GM21723 (cell line): Measurements from ENCODE around the gene FLACC1.
"Not testable (repeated sequence)": the region's sequence is repeated elsewhere in the genome, so short reads cannot be mapped to it uniquely, and the experiment has no call there.

ENCODE experiments used
- ATAC-seq: cut with Tn5 transposase; IDR thresholded peaks from one replicate; pipeline ENCODE4 v1.9.1; 2021; ENCODE audit warnings: mild to moderate bottlenecking, moderate library complexity; ENCODE audit not compliant: unreplicated experiment

FLACC1 gene

GRCh38 chr2:201357221-201357620, at the start of gene FLACC1:
Gene FLACC1, minus strand, starts transcription at chr2:201357345. Its CDS starts 5,941 bp downstream, at chr2:201351404.
- ATAC-seq: no peak

GRCh38 chr2:201406077-201406662, 49.0 kb upstream of the FLACC1 start:
- no peak for ATAC-seq

GRCh38 chr2:201404699-201405280, 47.6 kb upstream of the FLACC1 start:
- ATAC-seq: no peak

- ATAC-seq: no peak
Observed at GRCh38 chr2:201403880-201404279, 46.7 kb upstream of the FLACC1 start.

GRCh38 chr2:201402651-201403562, 45.8 kb upstream of the FLACC1 start:
- no peak for ATAC-seq

GRCh38 chr2:201401815-201402214, 44.7 kb upstream of the FLACC1 start:
- no peak for ATAC-seq

- no peak for ATAC-seq
Observed at GRCh38 chr2:201396595-201396994, 39.5 kb upstream of the FLACC1 start.

GRCh38 chr2:201383136-201383535, 26.0 kb upstream of the FLACC1 start:
- ATAC-seq: no peak

GRCh38 chr2:201378496-201379397, 21.6 kb upstream of the FLACC1 start:
- no peak for ATAC-seq

- no peak for ATAC-seq
Observed at GRCh38 chr2:201377218-201377617, 20.1 kb upstream of the FLACC1 start.

GRCh38 chr2:201369775-201370174, 12.6 kb upstream of the FLACC1 start:
- no peak for ATAC-seq

GRCh38 chr2:201369318-201369717, 12.2 kb upstream of the FLACC1 start:
- ATAC-seq: not testable (repeated sequence)

- no peak for ATAC-seq
Observed at GRCh38 chr2:201366146-201366545, 9.0 kb upstream of the FLACC1 start.

GRCh38 chr2:201363857-201364560, 6.9 kb upstream of the FLACC1 start:
- ATAC-seq: peak; percentile 90

- ATAC-seq: no peak
Observed at GRCh38 chr2:201362396-201362795, 5.3 kb upstream of the FLACC1 start.

GRCh38 chr2:201361078-201361733, 4.1 kb upstream of the FLACC1 start:
- ATAC-seq: no peak

GRCh38 chr2:201360256-201360655, 3.1 kb upstream of the FLACC1 start:
- ATAC-seq: no peak

- no peak for ATAC-seq
Observed at GRCh38 chr2:201358684-201359083, 1.5 kb upstream of the FLACC1 start.

GRCh38 chr2:201353116-201353515, 4.0 kb downstream of the FLACC1 start:
- ATAC-seq: no peak

- no peak for ATAC-seq
Observed at GRCh38 chr2:201350879-201351278, 6.3 kb downstream of the FLACC1 start.
